Heart left ventricle (tissue), 16 donors: ENCODE measurements around the gene KIF13A. TPM values are rescaled to one million over a fixed set of nuclear protein-coding genes. Genes with fewer than 3 reads are reported as not detected.
"Not testable (repeated sequence)": the region's sequence is repeated elsewhere in the genome, so short reads cannot be mapped to it uniquely, and the experiment has no call there.

ENCODE experiments used
- ATAC-seq, 4 donors: fragments of 200-7000 bp; cut with Tn5 transposase; one replicate each; pipeline ENCODE4 v1.9.1; 2020 to 2022; ENCODE audit warnings: moderate library complexity in 4 of 4, mild to moderate bottlenecking in 3 of 4, moderate number of reproducible peaks in 1 of 4
- DNase-seq, 5 donors: peaks; one replicate each; pipeline ENCODE4 v3.0.0-alpha.2; 2020
- H3K27ac ChIP-seq, 12 donors: fragments of 200-600 bp; sonication (generic) in 4 of 12; one replicate each; pipeline versions ENCODE4 v1.5.0 to v1.8.0; 2016 to 2022; ENCODE audit warnings: mild to moderate bottlenecking in 2 of 12
- H3K27me3 ChIP-seq, 9 donors: fragments of 200-600 bp; sonication (generic) in 2 of 9; one replicate each; pipeline versions ENCODE4 v1.5.1 to v1.8.0; 2016 to 2022; ENCODE audit warnings: mild to moderate bottlenecking in 3 of 9
- H3K36me3 ChIP-seq, 9 donors: fragments of 200-600 bp; sonication (generic) in 2 of 9; one replicate each; pipeline versions ENCODE4 v1.5.0 to v1.8.0; 2018 to 2022; ENCODE audit warnings: mild to moderate bottlenecking in 2 of 9
- H3K4me1 ChIP-seq, 12 donors: fragments of 200-600 bp; sonication (generic) in 4 of 12; one replicate each; pipeline versions ENCODE4 v1.5.0 to v1.8.0; 2016 to 2022; ENCODE audit warnings: mild to moderate bottlenecking in 3 of 12
- H3K4me3 ChIP-seq, 12 donors: fragments of 200-600 bp; sonication (generic) in 4 of 12; one replicate each; pipeline versions ENCODE4 v1.5.0 to v1.8.0; 2017 to 2022; ENCODE audit warnings: mild to moderate bottlenecking in 9 of 12, moderate library complexity in 4 of 12
- H3K9me3 ChIP-seq, 12 donors: fragments of 200-600 bp; sonication (generic) in 4 of 12; one replicate each; pipeline versions ENCODE4 v1.5.0 to v1.8.0; 2016 to 2022; ENCODE audit warnings: mild to moderate bottlenecking in 1 of 12
- POLR2A ChIP-seq, 2 donors: fragments of 450-650 bp; IDR thresholded peaks; one replicate each; pipeline ENCODE4 v1.6.1; 2017; ENCODE audit warnings: antibody characterized with exemption in 2 of 2, mild to moderate bottlenecking in 2 of 2, moderate library complexity in 2 of 2
- WGBS, 4 donors: extraction: QIAGEN DNeasy Blood & Tissue Kit in 2 of 4; methylation state at CpG; one replicate each; pipeline versions ENCODE4 v1.1.5 to v1.1.7; 2013 to 2018; 5-methylcytosine and 5-hydroxymethylcytosine counted together
- intact Hi-C, 10 donors: fragments of 100-400 bp; cut with DNase I; formaldehyde crosslinking; loops; one replicate each; pipeline versions ENCODE4 v1.11.1 to v1.14.2; 2022
- polyA plus RNA-seq, 2 donors: library from polyadenylated mRNA; stranded (reverse); fragments of 200-250 nt; gene quantifications; one replicate each; pipeline ENCODE4 v1.2.3, GENCODE V29; 2013
- total RNA-seq, 9 donors: library from RNA; depleted of rRNA in 2 of 9; stranded (reverse); fragments of >200 nt in 2 of 9; fragmentation: NEBNext Ultra II Directional in 3 of 9; extraction: Animal tissue kit (Norgen Biotek cat#: 25700) in 3 of 9; gene quantifications; one replicate each; pipeline versions ENCODE4 v1.1.0 to v1.2.4, GENCODE V29; 2016 to 2023
- TF ChIP-seq, protein P1 (sequence below), 12 donors: fragments of 200-600 bp; sonication (generic) in 4 of 12; IDR thresholded peaks; one replicate each; pipeline versions ENCODE4 v1.5.0 to v1.8.0; 2018 to 2022; ENCODE audit warnings: antibody characterized with exemption in 12 of 12, mild to moderate bottlenecking in 5 of 12
- donor health status: ischemic (EF 13 %, LVEDD 7.1; RV severe dilation, severe dysfunction).
- donor health status: healthy with polysubstance abuse.
- donor health status: DM: no; HTN: yes; CAD: no.
- donor health status: DM: no; HTN: no; CAD: no.
- donor health status: ischemic (EF 25% LVEDD 6.9; RV normal size, moderate dysfunction).
- donor health status: ischemic (EF 25% LVEDD 5.7; RV mildly dilated, moderate dysfunction).
- donor health status: healthy.
- donor health status: DM: yes; HTN: yes; CAD: no.
- donor health status: ischemic (EF 35%, LVEDD 5.7; RV mildly dilated, moderate dysfunction).
- donor health status: nonischemic (EF 11% LVEDD 7.7; RV severe dilation, severe dysfunction).
- donor health status: DM: yes; HTN: yes; CAD: no.
- donor health status: PGD.
- donor health status: ischemic (EF 29% LVEDD 5.4; RV normal size, mild dysfunction).
- donor health status: nonischemic (EF 23%, LVEDD 6.1; RV moderate dilation, normal function).

Gene KIF13A
- total and polyA plus RNA-seq, 11 donors = 17.1 to 148 (median 72.2) TPM

DNA sequence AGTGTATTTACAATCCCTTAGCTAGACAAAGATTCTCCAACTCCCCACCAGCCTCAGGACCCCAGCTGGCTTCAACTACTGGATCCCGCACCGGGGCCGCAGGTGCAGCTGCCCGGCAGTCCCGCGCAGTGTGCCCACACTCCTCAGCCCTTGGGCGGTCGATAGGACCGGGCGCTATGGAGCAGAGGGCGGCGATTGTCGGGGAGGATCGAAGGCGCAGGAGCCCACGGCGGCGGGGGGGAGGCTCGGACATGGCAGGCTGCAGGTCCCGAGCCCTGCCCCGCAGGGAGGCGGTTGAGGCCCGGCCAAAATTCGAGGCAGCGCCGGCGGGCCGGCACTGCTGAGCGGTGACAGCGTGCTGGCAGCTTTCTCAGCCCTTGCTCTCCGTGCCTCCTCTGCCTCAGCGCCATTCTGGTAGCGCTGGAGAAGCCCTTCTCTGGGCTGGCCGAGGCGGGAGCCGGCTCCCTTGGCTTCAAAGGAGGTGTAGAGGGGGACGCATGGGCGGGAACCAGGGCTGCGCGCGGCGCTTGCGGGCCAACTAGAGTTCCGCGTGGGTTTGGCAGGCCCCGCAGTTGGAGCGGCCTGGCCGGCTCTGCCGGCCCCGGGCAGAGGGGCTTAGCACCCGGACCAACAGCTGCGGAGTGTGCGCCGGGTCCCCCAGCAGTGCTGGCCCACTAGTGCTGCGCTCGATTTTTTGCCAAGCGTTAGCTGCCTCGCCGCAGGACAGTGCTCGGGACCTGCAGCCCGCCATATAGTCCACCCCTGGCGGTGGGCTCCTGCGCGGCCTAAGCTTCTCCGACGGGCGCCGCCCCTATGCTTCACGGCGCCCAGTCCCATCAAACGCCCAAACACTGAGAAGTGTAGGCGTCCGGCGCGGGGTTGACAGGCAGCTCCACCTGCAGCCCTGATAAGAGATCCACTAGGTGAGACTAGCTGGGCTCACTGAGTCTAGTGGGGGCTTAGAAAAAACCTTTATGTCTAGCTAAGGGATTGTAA lies 32.4 kb upstream of the KIF13A start:
- no peak for TF ChIP-seq POLR2A (IDR thresholded peaks at IDR 0.05)
- TF ChIP-seq, protein P1, sequence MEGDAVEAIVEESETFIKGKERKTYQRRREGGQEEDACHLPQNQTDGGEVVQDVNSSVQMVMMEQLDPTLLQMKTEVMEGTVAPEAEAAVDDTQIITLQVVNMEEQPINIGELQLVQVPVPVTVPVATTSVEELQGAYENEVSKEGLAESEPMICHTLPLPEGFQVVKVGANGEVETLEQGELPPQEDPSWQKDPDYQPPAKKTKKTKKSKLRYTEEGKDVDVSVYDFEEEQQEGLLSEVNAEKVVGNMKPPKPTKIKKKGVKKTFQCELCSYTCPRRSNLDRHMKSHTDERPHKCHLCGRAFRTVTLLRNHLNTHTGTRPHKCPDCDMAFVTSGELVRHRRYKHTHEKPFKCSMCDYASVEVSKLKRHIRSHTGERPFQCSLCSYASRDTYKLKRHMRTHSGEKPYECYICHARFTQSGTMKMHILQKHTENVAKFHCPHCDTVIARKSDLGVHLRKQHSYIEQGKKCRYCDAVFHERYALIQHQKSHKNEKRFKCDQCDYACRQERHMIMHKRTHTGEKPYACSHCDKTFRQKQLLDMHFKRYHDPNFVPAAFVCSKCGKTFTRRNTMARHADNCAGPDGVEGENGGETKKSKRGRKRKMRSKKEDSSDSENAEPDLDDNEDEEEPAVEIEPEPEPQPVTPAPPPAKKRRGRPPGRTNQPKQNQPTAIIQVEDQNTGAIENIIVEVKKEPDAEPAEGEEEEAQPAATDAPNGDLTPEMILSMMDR (IDR thresholded peaks at IDR 0.05) = no peak
- H3K27me3 ChIP-seq = peaks cover 0 to 4% (median 0%) of the 10 kb centered on the region in 9 donors
- DNase-seq (peak in 1 of 5 donors; percentile 28), ATAC-seq (peak in 2 of 4 donors; percentile 79 to 83)
- peaks cover 0 to 5% (median 0%) of the 10 kb centered on the region in 12 donors for H3K4me1 ChIP-seq
- peak overlapping the region in 8 of 12 donors; percentile 7 to 38 (median 20) for H3K4me3 ChIP-seq
- 61 to 83% (median 78%) methylated on average over 44 to 75 of the region's 75 CpGs for WGBS, 4 donors
- intact Hi-C loops = loop anchor here in 1 of 10 donors (10.0 kb wide), 1 partner anchor 65 kb away; no protein-coding TSS in a partner anchor
- H3K27ac ChIP-seq = no peak overlapping the region
- no peaks in the 10 kb centered on the region for H3K9me3 ChIP-seq
- H3K36me3 ChIP-seq = no peaks in the 10 kb centered on the region

DNA sequence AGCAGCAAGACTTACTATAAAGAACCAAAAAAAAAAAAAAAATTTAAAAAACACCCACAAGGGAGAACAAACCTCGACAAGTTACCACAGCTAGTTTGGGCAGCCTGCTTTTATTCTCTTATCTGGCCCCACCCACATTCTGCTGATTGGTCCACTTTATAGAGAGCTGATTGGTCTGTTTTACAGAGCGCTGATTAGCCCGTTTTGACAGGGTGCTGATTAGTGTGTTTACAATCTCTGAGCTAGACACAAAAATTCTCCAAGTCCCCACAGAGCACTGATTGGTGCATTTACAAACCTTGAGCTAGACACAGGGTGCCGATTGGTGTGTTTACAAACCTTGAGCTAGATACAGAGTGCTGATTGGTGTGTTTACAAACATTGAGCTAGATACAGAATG lies 31.7 kb upstream of the KIF13A start:
- intact Hi-C loops = loop anchor here in 1 of 10 donors (10.0 kb wide), 1 partner anchor 66 kb away; no protein-coding TSS in a partner anchor
- WGBS, 4 donors = 73 to 88% (median 77%) methylated on average over 4 of the region's 4 CpGs

DNA sequence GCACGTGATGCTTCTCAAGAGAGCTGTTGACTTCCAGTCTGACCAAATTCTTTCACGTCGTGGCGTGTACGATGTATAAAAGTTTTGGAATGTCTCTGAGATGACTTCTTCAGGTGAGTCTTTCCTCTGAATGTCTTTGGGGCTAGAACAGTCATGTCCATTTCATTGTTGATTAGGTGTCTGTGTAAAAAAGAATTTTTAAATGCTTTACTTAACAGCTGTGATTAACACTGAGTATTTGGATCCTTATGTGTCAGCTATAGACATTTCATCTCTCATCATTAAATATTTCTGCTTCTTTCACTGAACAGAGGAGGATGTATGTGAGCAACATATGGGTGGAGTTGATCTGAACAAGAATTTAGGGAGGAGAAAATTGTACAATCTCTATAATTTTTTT lies 29.3 kb upstream of the KIF13A start:
- Histone ChIP-seq H3K4me1 (no peaks in the 10 kb centered on the region), H3K27ac (no peak overlapping the region), H3K4me3 (no peak overlapping the region), H3K9me3 (no peaks in the 10 kb centered on the region), H3K36me3 (no peaks in the 10 kb centered on the region), H3K27me3 (peaks cover 0 to 4% (median 0%) of the 10 kb centered on the region in 9 donors)
- DNase-seq (no peak), ATAC-seq (no peak)
- TF ChIP-seq POLR2A (IDR thresholded peaks at IDR 0.05) = no peak
- TF ChIP-seq, protein P1 (IDR thresholded peaks at IDR 0.05) = no peak
- WGBS, 4 donors = 41 to 66% (median 51%) methylated on average over 5 of the region's 5 CpGs
- intact Hi-C loops = loop anchor here in 1 of 10 donors (10.0 kb wide), 1 partner anchor 68 kb away; no protein-coding TSS in a partner anchor

More for the DNA sequence above, 31.7 kb upstream of the KIF13A start:
- H3K4me1 ChIP-seq, H3K9me3 ChIP-seq, DNase-seq, H3K27ac ChIP-seq, H3K36me3 ChIP-seq, H3K27me3 ChIP-seq: not testable (repeated sequence)
- peak overlapping the region in 1 of 12 donors; percentile 33 for H3K4me3 ChIP-seq
- ATAC-seq = peak in 1 of 4 donors; percentile 26

DNA sequence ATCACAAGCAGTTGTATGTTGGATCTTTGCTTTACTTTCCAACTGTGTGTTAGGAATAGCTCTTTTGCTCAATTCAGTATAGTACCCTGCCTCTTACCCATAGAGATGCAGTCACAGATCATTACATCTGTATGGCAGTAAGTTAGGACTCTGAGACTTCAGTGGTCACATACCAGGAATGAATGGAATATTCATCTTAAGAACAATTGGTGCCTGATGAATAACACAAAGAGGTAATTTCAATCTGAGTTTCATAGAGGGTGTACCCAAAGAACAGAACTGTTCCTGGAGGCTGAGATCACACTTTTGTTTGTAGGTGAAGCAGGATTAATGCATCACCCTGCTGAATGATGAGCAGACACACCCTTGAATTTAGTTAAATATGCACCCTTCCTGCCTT lies 28.7 kb upstream of the KIF13A start:
- no peaks in the 10 kb centered on the region for H3K4me1 ChIP-seq
- no peak overlapping the region for H3K4me3 ChIP-seq
- H3K27me3 ChIP-seq = peaks cover 0 to 4% (median 0%) of the 10 kb centered on the region in 9 donors
- DNase-seq = no peak
- intact Hi-C loops = loop anchor here in 1 of 10 donors (10.0 kb wide), 1 partner anchor 69 kb away; no protein-coding TSS in a partner anchor
- H3K9me3 ChIP-seq = no peaks in the 10 kb centered on the region
- no peaks in the 10 kb centered on the region for H3K36me3 ChIP-seq
- no peak overlapping the region for H3K27ac ChIP-seq
- no peak for TF ChIP-seq POLR2A (IDR thresholded peaks at IDR 0.05)
- TF ChIP-seq, protein P1 (IDR thresholded peaks at IDR 0.05) = no peak
- ATAC-seq = no peak
